HAP-1 (cell line): ENCODE measurements around the gene CPEB3.

Experiments
- DNase-seq, 2 experiments: peaks; one replicate each; pipeline ENCODE4 v3.0.0-alpha.2; 2016 to 2020; ENCODE audit warnings: low spot score in 2 of 2
- H3K27me3 ChIP-seq: fragments of 250-450 bp; sonication (Bioruptor Pico); 2 replicates; pipeline ENCODE4 v1.5.1; 2020; ENCODE audit warnings: low read depth, mild to moderate bottlenecking, moderate library complexity
- H3K36me3 ChIP-seq: fragments of 250-450 bp; sonication (Bioruptor Pico); replicated peaks from 2 replicates; pipeline ENCODE4 v1.5.1; 2020; ENCODE audit warnings: mild to moderate bottlenecking
- H3K4me1 ChIP-seq: fragments of 250-450 bp; sonication (Bioruptor Pico); 2 replicates; pipeline ENCODE4 v1.5.1; 2020; ENCODE audit warnings: mild to moderate bottlenecking
- H3K4me3 ChIP-seq: fragments of 250-450 bp; sonication (Bioruptor Pico); 2 replicates; pipeline ENCODE4 v1.5.1; 2020; ENCODE audit warnings: mild to moderate bottlenecking, moderate library complexity
- H3K9me3 ChIP-seq: fragments of 250-450 bp; sonication (Bioruptor Pico); 2 replicates; pipeline ENCODE4 v1.5.1; 2020; ENCODE audit warnings: mild to moderate bottlenecking, moderate library complexity
- in situ Hi-C: fragments of 300-500 bp; cut with MboI; formaldehyde crosslinking; loops from 3 replicates; pipeline ENCODE4 v1.14.3; 2020; ENCODE audit warnings: low sequenced_read_pairs, inconsistent platforms, mixed read lengths

Gene CPEB3

GRCh38 chr10:92110039-92110794 lies 180.7 kb downstream of the CPEB3 start:
- H3K36me3 ChIP-seq = no peaks in the 10 kb centered on the region
- in situ Hi-C loops = no loop called here
- no peak overlapping the region for H3K4me3 ChIP-seq
- H3K4me1 ChIP-seq = no peaks in the 10 kb centered on the region
- no peaks in the 10 kb centered on the region for H3K27me3 ChIP-seq
- DNase-seq = no peak
- H3K9me3 ChIP-seq = no peaks in the 10 kb centered on the region

GRCh38 chr10:92108747-92109146 lies 182.1 kb downstream of the CPEB3 start:
- DNase-seq = no peak
- Histone ChIP-seq H3K4me1 (no peaks in the 10 kb centered on the region), H3K27me3 (no peaks in the 10 kb centered on the region), H3K9me3 (no peaks in the 10 kb centered on the region), H3K36me3 (no peaks in the 10 kb centered on the region), H3K4me3 (no peak overlapping the region)
- in situ Hi-C loops = no loop called here

- H3K4me3 ChIP-seq = no peak overlapping the region
- in situ Hi-C loops = no loop called here
- H3K4me1 ChIP-seq = no peaks in the 10 kb centered on the region
These were observed 182.8 kb downstream of the CPEB3 start for GRCh38 chr10:92108120-92108519.

GRCh38 chr10:92103376-92104090 lies 187.3 kb downstream of the CPEB3 start:
- in situ Hi-C loops = no loop called here
- DNase-seq = no peak

More at GRCh38 chr10:92108120-92108519, 182.8 kb downstream of the CPEB3 start:
- Histone ChIP-seq H3K9me3 (no peaks in the 10 kb centered on the region), H3K36me3 (no peaks in the 10 kb centered on the region), H3K27me3 (no peaks in the 10 kb centered on the region)
- DNase-seq = no peak

GRCh38 chr10:92102601-92103213 lies 188.2 kb downstream of the CPEB3 start:
- in situ Hi-C loops = no loop called here
- Histone ChIP-seq H3K9me3 (no peaks in the 10 kb centered on the region), H3K36me3 (no peaks in the 10 kb centered on the region), H3K4me3 (no peak overlapping the region), H3K4me1 (no peaks in the 10 kb centered on the region), H3K27me3 (no peaks in the 10 kb centered on the region)
- no peak for DNase-seq

More at GRCh38 chr10:92103376-92104090, 187.3 kb downstream of the CPEB3 start:
- Histone ChIP-seq H3K36me3 (no peaks in the 10 kb centered on the region), H3K27me3 (no peaks in the 10 kb centered on the region), H3K4me1 (no peaks in the 10 kb centered on the region), H3K4me3 (no peak overlapping the region), H3K9me3 (no peaks in the 10 kb centered on the region)

GRCh38 chr10:92094960-92095359 lies 195.9 kb downstream of the CPEB3 start:
- DNase-seq = no peak
- Histone ChIP-seq H3K4me3 (no peak overlapping the region), H3K9me3 (no peaks in the 10 kb centered on the region), H3K27me3 (no peaks in the 10 kb centered on the region), H3K36me3 (no peaks in the 10 kb centered on the region), H3K4me1 (no peaks in the 10 kb centered on the region)
- in situ Hi-C loops = no loop called here

- Histone ChIP-seq H3K9me3 (no peaks in the 10 kb centered on the region), H3K4me1 (no peaks in the 10 kb centered on the region), H3K4me3 (no peak overlapping the region), H3K36me3 (no peaks in the 10 kb centered on the region), H3K27me3 (no peaks in the 10 kb centered on the region)
- in situ Hi-C loops = no loop called here
- DNase-seq = no peak
These were observed 198.9 kb downstream of the CPEB3 start for GRCh38 chr10:92091965-92092364.

GRCh38 chr10:92087750-92088395 lies 203.0 kb downstream of the CPEB3 start:
- no peaks in the 10 kb centered on the region for H3K36me3 ChIP-seq
- H3K4me1 ChIP-seq = no peaks in the 10 kb centered on the region
- no peak overlapping the region for H3K4me3 ChIP-seq
- no peaks in the 10 kb centered on the region for H3K27me3 ChIP-seq
- peak; percentile 79 to 81 for DNase-seq
- in situ Hi-C loops = no loop called here
- H3K9me3 ChIP-seq = no peaks in the 10 kb centered on the region

GRCh38 chr10:92082583-92083280 lies 208.1 kb downstream of the CPEB3 start:
- Histone ChIP-seq H3K36me3 (no peaks in the 10 kb centered on the region), H3K4me3 (no peak overlapping the region), H3K9me3 (no peaks in the 10 kb centered on the region), H3K27me3 (no peaks in the 10 kb centered on the region), H3K4me1 (no peaks in the 10 kb centered on the region)
- no peak for DNase-seq
- in situ Hi-C loops = loop anchor here (5.0 kb wide), 1 partner anchor 350 kb away; no protein-coding TSS in a partner anchor

GRCh38 chr10:92081641-92082040 lies 209.2 kb downstream of the CPEB3 start:
- no peaks in the 10 kb centered on the region for H3K4me1 ChIP-seq
- in situ Hi-C loops = loop anchor here (5.0 kb wide), 1 partner anchor 351 kb away; no protein-coding TSS in a partner anchor
- H3K36me3 ChIP-seq = no peaks in the 10 kb centered on the region
- H3K4me3 ChIP-seq = no peak overlapping the region
- no peak for DNase-seq
- H3K9me3 ChIP-seq = no peaks in the 10 kb centered on the region
- no peaks in the 10 kb centered on the region for H3K27me3 ChIP-seq

- no peak for DNase-seq
- no peaks in the 10 kb centered on the region for H3K4me1 ChIP-seq
- in situ Hi-C loops = loop anchor here (5.0 kb wide), 1 partner anchor 352 kb away; no protein-coding TSS in a partner anchor
- no peaks in the 10 kb centered on the region for H3K9me3 ChIP-seq
- no peak overlapping the region for H3K4me3 ChIP-seq
- H3K36me3 ChIP-seq = no peaks in the 10 kb centered on the region
- no peaks in the 10 kb centered on the region for H3K27me3 ChIP-seq
These were observed 210.6 kb downstream of the CPEB3 start for GRCh38 chr10:92080244-92080643.

- Histone ChIP-seq H3K36me3 (no peaks in the 10 kb centered on the region), H3K4me1 (peaks cover 2% of the 10 kb centered on the region; the same call in 1 of the 2 replicates), H3K9me3 (no peaks in the 10 kb centered on the region), H3K4me3 (no peak overlapping the region), H3K27me3 (no peaks in the 10 kb centered on the region)
- no peak for DNase-seq
- in situ Hi-C loops = no loop called here
These were observed 211.9 kb downstream of the CPEB3 start for GRCh38 chr10:92079003-92079402.

GRCh38 chr10:92076722-92077121 lies 214.2 kb downstream of the CPEB3 start:
- Histone ChIP-seq H3K27me3 (no peaks in the 10 kb centered on the region), H3K4me1 (peaks cover 15% of the 10 kb centered on the region), H3K36me3 (no peaks in the 10 kb centered on the region), H3K4me3 (no peak overlapping the region), H3K9me3 (no peaks in the 10 kb centered on the region)
- in situ Hi-C loops = no loop called here
- DNase-seq = no peak
